ENCODE results near the gene SSR1. TPM values are rescaled to one million over a fixed set of nuclear protein-coding genes. Genes with fewer than 3 reads are reported as not detected.
A peak's percentile ranks its signal among the peaks of the same experiment; 100 is the strongest.

The SSR1 gene
- total RNA-seq, 1 donor from 2014 or later = 169 TPM

DNA sequence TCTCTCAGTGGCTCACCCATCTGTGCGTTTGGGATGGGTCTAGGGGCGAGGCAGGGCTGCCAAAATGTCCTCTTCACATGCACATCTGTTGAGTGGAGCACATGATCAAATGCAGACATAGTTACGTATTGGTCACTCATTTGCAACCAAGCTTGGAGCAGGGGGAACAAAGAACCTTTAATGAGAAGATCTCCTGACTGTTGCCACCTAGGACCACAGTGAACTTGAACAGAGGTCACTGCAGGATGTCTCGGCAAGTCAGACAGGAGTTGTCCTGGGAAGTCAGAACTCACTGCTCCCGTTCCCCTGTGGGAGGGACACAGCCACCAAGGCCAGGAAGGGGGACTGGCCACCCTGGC is 73.4 kb downstream of the SSR1 start:
- DNase-seq (ENCODE audit: low read depth) = no peak

DNA sequence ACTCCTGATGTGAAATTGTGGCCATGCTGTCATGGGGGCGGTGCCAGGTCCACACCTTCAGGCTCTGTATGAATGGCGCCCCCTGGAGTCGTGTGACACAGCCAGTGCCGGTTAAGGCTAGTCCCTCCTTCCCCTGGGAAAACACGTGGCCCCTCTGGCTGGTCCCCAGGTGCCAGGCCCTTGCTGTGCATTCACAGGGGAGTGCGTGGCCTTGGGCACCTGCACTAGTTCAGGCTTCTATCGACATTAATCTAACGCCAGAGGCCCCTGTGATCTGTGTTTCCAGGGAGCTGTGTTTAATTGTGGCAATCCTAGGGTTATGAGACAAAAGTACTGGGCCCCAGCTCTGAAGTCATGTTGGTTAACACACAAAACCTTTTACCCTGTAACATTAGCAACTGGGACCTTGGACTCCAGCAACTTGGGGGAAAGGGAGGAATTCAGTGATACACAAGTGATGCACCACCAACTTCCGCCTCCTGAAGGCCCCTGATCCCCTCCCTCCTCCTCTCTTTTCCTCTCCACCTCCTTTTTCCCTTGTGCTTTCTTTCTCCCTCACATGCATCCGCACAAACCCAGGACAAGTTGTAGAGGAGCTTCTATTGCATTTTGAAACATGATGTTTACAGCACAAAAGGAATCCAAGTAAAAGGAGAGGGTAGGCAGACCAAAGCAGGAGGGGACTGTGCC is 74.0 kb downstream of the SSR1 start:
- DNase-seq (ENCODE audit: low read depth) = peak; percentile 58

GRCh38 chr6:7238526-7238899 is 74.5 kb downstream of the SSR1 start:
- no peak for DNase-seq (ENCODE audit: low read depth)

GRCh38 chr6:7237653-7238188 is 75.3 kb downstream of the SSR1 start:
- no peak for DNase-seq (ENCODE audit: low read depth)

DNA sequence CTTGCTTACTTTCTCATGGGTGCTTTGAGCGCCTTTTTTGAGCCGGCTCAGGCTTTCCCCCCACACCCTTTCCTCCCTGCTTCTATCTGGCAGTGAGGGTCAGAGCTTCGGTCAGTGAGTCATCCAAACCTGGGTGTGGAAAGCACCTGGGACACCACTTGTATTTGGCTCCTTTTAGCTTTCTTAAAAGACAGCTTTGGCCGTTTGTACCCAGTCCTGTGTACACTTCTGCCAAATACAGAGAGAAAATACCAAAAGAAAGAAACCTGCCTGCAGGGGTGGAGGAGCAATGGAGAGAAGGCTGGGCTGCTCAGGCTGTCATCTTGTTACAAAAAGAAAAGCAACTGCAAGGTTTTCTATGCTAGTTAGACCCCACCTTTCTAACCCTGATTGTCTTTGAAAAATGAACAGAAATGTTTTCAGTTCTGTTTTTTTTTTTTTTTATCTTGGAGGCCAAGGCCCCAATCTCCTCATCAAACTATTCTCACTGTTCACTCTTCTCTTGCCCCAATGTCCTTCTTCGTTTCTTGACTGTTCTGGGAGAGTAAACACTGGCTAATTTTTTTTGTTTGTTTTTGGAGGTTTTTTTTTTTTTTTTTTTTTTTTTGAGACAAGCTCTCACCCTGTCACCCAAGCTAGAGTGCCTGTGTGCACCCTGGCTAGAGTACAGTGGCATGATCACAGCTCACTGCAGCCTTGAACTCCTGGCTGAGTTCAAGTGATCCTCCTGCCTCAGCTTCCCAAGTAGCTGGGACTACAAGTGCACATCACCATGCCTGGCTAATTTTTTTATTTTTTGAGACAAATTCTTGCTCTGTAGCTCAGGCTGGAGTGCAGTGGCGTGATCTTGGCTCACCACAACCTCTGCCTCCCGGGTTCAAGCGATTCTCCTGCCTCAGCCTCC is 76.4 kb downstream of the SSR1 start:
- DNase-seq (ENCODE audit: low read depth) = peak; percentile 56

GRCh38 chr6:7235712-7236305 is 77.2 kb downstream of the SSR1 start:
- no peak for DNase-seq (ENCODE audit: low read depth)

DNA sequence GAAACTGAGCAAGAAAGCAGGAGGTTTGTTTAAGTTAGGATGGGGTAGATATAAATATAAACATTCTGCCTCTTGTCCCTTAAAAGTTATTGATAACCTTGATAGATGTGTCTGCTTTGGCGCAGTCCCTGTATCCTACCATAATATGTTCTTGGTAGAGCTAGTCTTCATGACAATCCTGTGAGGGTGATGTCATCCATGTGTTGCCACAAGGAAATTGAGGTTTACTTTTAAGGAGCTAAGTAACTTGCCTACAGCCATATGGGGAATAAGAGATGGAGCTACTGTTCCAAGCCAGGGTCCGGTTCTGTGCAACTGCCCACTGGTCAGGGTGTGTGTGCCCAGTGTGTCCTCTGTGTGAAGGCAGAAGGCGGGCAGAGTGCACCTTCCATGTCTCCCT is 78.5 kb downstream of the SSR1 start:
- DNase-seq (ENCODE audit: low read depth) = no peak

- no peak for DNase-seq (ENCODE audit: low read depth)
Observed at GRCh38 chr6:7232351-7232750, 80.6 kb downstream of the SSR1 start.

GRCh38 chr6:7230956-7231713 is 81.9 kb downstream of the SSR1 start:
- no peak for DNase-seq (ENCODE audit: low read depth)

DNA sequence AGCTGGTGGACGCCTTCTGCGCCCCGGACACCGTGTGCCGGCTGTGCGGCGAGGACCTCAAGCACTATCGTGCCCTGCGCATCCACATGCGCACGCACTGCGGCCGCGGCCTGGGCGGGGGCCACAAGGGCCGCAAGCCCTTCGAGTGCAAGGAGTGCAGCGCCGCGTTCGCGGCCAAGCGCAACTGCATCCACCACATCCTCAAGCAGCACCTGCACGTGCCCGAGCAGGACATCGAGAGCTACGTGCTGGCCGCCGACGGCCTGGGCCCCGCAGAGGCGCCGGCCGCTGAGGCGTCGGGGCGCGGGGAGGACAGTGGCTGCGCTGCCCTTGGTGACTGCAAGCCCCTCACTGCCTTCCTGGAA is 82.7 kb downstream of the SSR1 start:
- DNase-seq (ENCODE audit: low read depth) = no peak

DNA sequence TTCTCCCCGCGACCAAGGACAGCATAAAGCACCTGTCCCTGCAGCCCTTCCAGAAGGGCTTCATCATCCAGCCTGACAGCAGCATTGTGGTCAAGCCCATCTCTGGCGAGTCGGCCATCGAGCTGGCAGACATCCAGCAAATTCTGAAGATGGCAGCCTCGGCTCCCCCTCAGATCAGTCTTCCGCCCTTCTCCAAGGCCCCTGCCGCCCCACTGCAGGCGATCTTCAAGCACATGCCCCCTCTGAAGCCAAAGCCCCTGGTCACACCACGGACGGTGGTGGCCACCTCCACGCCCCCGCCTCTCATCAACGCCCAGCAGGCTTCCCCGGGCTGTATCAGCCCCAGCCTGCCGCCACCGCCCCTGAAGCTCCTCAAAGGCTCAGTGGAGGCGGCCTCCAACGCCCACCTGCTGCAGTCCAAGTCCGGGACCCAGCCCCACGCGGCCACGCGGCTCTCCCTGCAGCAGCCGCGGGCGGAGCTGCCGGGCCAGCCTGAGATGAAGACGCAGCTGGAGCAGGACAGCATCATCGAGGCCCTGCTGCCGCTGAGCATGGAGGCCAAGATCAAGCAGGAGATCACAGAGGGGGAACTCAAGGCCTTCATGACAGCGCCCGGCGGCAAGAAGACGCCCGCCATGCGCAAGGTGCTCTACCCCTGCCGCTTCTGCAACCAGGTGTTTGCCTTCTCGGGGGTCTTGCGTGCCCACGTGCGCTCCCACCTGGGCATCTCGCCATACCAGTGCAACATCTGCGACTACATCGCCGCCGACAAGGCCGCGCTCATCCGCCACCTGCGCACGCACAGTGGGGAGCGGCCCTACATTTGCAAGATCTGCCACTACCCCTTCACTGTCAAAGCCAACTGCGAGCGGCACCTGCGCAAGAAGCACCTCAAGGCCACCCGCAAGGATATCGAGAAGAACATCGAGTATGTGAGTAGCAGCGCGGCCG is 83.3 kb downstream of the SSR1 start:
- no peak for DNase-seq (ENCODE audit: low read depth)

DNA sequence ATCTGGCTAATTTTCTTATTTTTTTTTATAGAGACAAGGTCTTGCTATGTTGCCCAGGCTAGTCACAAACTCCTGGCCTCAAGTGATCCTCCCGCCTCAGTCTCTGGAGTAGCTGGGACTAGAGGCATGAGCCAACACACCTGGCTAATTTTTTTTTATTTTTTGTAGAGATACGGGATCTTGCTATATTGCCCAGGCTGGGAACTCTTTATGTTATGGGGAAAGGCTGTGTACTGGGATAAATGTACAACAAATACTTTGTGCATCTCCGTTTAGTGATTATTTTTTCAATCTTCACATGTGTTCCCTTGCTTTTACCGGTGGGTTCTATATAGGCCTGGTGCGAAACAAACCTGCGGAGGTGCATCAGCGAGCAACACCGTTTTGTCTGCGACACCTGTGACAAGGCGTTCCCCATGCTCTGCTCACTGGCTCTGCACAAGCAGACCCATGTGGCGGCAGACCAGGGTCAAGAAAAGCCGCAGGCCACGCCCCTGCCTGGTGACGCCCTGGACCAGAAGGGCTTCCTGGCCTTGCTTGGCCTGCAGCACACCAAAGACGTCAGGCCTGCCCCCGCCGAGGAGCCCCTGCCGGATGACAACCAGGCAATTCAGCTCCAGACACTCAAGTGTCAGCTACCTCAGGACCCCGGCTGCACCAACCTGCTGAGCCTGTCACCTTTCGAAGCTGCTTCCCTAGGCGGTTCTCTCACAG is 84.2 kb downstream of the SSR1 start:
- no peak for DNase-seq (ENCODE audit: low read depth)

- DNase-seq (ENCODE audit: low read depth) = no peak
Observed at GRCh38 chr6:7224731-7225130, 88.3 kb downstream of the SSR1 start.

DNA sequence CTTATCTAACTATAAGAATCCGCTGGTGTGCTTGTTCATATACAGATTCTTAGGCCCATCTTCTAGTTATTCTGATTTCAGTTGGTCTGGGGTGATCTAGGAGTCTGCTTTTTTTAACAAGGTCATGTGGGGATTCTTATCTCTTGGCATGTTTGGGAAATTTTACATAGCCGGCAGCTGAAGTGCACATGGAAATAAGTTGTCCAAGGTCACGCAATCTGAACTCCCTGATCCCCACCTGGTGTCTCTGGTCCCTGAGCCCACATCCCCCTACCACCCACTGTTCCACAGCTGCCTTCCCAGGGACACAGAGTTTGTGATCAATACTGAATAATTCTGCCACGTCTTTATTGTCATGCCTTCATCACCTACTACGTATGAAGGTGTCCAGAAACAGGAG is 90.8 kb downstream of the SSR1 start:
- no peak for DNase-seq (ENCODE audit: low read depth)

DNA sequence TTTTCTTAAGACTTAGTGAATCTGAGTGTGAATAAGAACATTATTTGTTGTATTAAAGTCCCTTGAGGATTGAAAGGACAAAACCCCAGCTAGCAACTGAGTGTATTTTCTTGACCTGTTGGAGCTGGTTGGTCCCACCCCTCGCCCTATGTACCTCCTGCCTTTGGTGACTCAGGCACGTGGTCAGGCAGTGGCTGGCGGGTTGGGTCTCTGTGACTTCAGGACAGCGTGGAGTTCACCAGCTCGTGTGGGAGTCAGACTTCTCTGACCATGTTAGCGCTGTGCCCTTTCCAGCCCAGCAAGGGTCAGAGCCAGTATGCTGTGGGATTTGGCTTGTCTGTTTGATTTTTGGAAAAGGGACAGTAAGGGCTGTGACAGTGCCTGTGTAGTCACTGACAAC is 93.7 kb downstream of the SSR1 start:
- DNase-seq (ENCODE audit: low read depth) = peak; percentile 55

DNA sequence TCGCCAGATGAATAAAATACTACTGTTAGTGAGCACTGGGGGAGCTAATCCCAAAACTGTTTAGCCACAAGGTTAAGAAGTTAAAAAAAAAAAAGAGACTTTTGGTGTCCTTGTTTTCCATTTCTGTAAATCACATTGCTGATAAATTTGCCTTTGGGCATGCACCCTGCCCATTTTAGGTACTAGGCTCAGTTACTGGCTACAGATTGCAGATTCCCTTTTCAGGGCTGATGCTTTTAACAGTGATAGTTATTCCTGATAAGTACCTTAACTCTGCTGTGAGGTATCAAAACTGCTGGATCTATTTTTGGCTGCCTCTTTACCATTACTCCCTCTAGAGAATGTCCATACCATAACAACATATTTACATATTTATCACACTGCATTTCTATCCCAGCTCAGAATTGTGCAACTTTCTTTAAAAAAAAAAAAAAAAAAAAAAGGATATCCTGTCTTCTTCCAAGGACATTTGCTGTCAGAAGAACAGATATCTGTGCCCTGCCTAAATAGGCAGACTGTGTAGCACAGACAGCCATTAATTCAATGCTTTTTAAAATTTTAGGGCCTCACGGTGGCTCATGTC is 94.5 kb downstream of the SSR1 start:
- DNase-seq (ENCODE audit: low read depth) = no peak
